Endothelial cell of umbilical vein (primary cell): ENCODE data around the gene PPP1R1B. TPM values are rescaled to one million over a fixed set of nuclear protein-coding genes. Genes with fewer than 3 reads are reported as not detected.

Source experiments
- BruUV-seq: library from RNA; stranded (reverse); fragments of 400-500 nt; replicated peaks from 2 replicates; lab custom pipeline; 2021; lab: Mats Ljungman, UMichigan
- CTCF ChIA-PET: fragments of 300-600, 350-600 bp; sonication (Branson Sonifier 250); formaldehyde crosslinking; loops from one replicate; lab custom pipeline; 2021; ENCODE audit warnings: antibody characterized with exemption, inconsistent platforms; lab: Charles Lee
- POLR2A ChIA-PET: fragments of 300-600, 350-600 bp; sonication (Branson Sonifier 250); formaldehyde crosslinking; loops from one replicate; lab custom pipeline; 2021; ENCODE audit warnings: antibody characterized with exemption, inconsistent platforms; lab: Charles Lee
- DNase-seq: peaks from one replicate; pipeline ENCODE4 v3.0.0-alpha.2; 2011; ENCODE audit warnings: low read depth, low spot score
- FAIRE-seq: peaks from 2 replicates; lab custom pipeline; 2011; peaks lifted over from hg19 to GRCh38; lab: Jason Lieb, UNC
- H2AFZ ChIP-seq: 2 replicates; pipeline ENCODE4 v1.6.0; 2012; ENCODE audit warnings: low read depth, low read length, control low read depth, inconsistent platforms
- H3K27ac ChIP-seq: 2 replicates; pipeline ENCODE4 v1.5.1; 2011; ENCODE audit warnings: low read depth, mild to moderate bottlenecking, control low read depth, low read length, moderate library complexity; ENCODE audit not compliant: insufficient read depth
- H3K27me3 ChIP-seq, 2 experiments: 2 replicates each; pipeline versions ENCODE4 v1.6.0 to v1.6.1; 2011; ENCODE audit warnings: low read length in 2 of 2, mixed read lengths in 1 of 2; ENCODE audit not compliant: control insufficient read depth in 2 of 2, insufficient read depth in 2 of 2
- H3K36me3 ChIP-seq, 2 experiments: 2 replicates in 1 of 2; 3 replicates in 1 of 2; pipeline ENCODE4 v1.5.1; 2011; ENCODE audit warnings: low read length in 2 of 2, mild to moderate bottlenecking in 1 of 2, moderate library complexity in 1 of 2; ENCODE audit not compliant: control insufficient read depth in 2 of 2, insufficient read depth in 2 of 2; ENCODE audit errors: extremely low read depth in 1 of 2
- H3K4me1 ChIP-seq: 3 replicates; pipeline ENCODE4 v1.5.1; 2011; ENCODE audit warnings: mild to moderate bottlenecking, low read length; ENCODE audit not compliant: control insufficient read depth, insufficient read depth; ENCODE audit errors: extremely low read depth
- H3K4me2 ChIP-seq: 2 replicates; pipeline ENCODE4 v1.6.1; 2011; ENCODE audit warnings: low read length, control low read depth, mixed read lengths; ENCODE audit not compliant: insufficient read depth
- H3K4me3 ChIP-seq, 3 experiments: fragments of 200-600 bp in 1 of 3; sonication (generic), shearing (Covaris generic) in 1 of 3; replicated peaks in 1 of 3; 2 replicates each; pipeline ENCODE4 v1.5.1; 2011 to 2016; ENCODE audit warnings: control low read depth in 3 of 3, low read length in 3 of 3, mild to moderate bottlenecking in 2 of 3, inconsistent platforms in 1 of 3, low read depth in 1 of 3, moderate library complexity in 1 of 3; ENCODE audit not compliant: insufficient read depth in 1 of 3
- H3K79me2 ChIP-seq: 2 replicates; pipeline ENCODE4 v1.6.0; 2012; ENCODE audit warnings: low read length, inconsistent platforms; ENCODE audit not compliant: control insufficient read depth, insufficient read depth
- H3K9ac ChIP-seq: replicated peaks from 2 replicates; pipeline ENCODE3; 2011; ENCODE audit warnings: low read length, control low read depth; ENCODE audit not compliant: insufficient read depth; ENCODE audit errors: extremely low read depth
- H3K9me1 ChIP-seq: replicated peaks from 3 replicates; pipeline ENCODE4 v1.6.0; 2011; ENCODE audit warnings: mild to moderate bottlenecking, low read length; ENCODE audit not compliant: control insufficient read depth, insufficient read depth; ENCODE audit errors: extremely low read depth
- H3K9me3 ChIP-seq: replicated peaks from 2 replicates; pipeline ENCODE4 v1.5.1; 2012; ENCODE audit warnings: low read length, inconsistent platforms; ENCODE audit not compliant: control insufficient read depth, insufficient read depth
- H4K20me1 ChIP-seq: replicated peaks from 2 replicates; pipeline ENCODE3; 2011; ENCODE audit warnings: mild to moderate bottlenecking, low read length; ENCODE audit not compliant: control insufficient read depth, insufficient read depth; ENCODE audit errors: extremely low read depth
- CTCF ChIP-seq, 2 donors: IDR thresholded peaks; 1 replicate in 1 of 2; 2 replicates in 1 of 2; pipeline ENCODE4 v1.5.1; 2011; ENCODE audit warnings: low read length in 2 of 2, mild to moderate bottlenecking in 2 of 2, moderate library complexity in 2 of 2, control low read depth in 1 of 2, inconsistent platforms in 1 of 2, low read depth in 1 of 2; ENCODE audit not compliant: insufficient read depth in 1 of 2; ENCODE audit errors: extremely low read depth in 1 of 2
- EZH2 ChIP-seq: IDR thresholded peaks from 2 replicates; pipeline ENCODE4 v1.6.1; 2012; ENCODE audit warnings: borderline replicate concordance, low read depth, mild to moderate bottlenecking, moderate library complexity, low read length, inconsistent platforms; ENCODE audit not compliant: severe bottlenecking
- FOS ChIP-seq: IDR thresholded peaks from 2 replicates; pipeline ENCODE4 v1.6.1; 2011; ENCODE audit warnings: mild to moderate bottlenecking, low read length, moderate library complexity, borderline replicate concordance; ENCODE audit not compliant: insufficient read depth
- GATA2 ChIP-seq: IDR thresholded peaks from 2 replicates; pipeline ENCODE4 v1.7.0; 2011; ENCODE audit warnings: low read depth, mild to moderate bottlenecking, moderate library complexity, mixed read lengths, low read length; ENCODE audit not compliant: insufficient read length, insufficient read depth
- JUN ChIP-seq: IDR thresholded peaks from 2 replicates; pipeline ENCODE4 v1.6.1; 2011; ENCODE audit warnings: borderline replicate concordance, low read depth; ENCODE audit not compliant: insufficient read length, insufficient read depth
- MAX ChIP-seq: IDR thresholded peaks from 2 replicates; pipeline ENCODE4 v1.6.1; 2011; ENCODE audit not compliant: insufficient read depth, insufficient read length
- MYC ChIP-seq: IDR thresholded peaks from one replicate; pipeline ENCODE4 v1.6.1; 2011; ENCODE audit warnings: mild to moderate bottlenecking, low read depth, low read length
- POLR2A ChIP-seq: IDR thresholded peaks from 2 replicates; pipeline ENCODE4 v1.6.1; 2012; ENCODE audit warnings: low read depth, mild to moderate bottlenecking, control low read depth, low read length
- POLR2AphosphoS5 ChIP-seq: IDR thresholded peaks from 2 replicates; pipeline ENCODE4 v1.6.1; 2012; ENCODE audit warnings: low read depth, mild to moderate bottlenecking, control low read depth, low read length, moderate library complexity; ENCODE audit not compliant: insufficient read depth
- dilution Hi-C: fragments of 300-500 bp; cut with MboI; formaldehyde crosslinking; loops from one replicate; pipeline ENCODE4 v1.15.0; 2019; ENCODE audit warnings: low sequenced_read_pairs; ENCODE audit not compliant: extremely low pct_ligation_motif_present
- intact Hi-C: fragments of 100-400 bp; cut with micrococcal nuclease; formaldehyde crosslinking; loops from one replicate; pipeline ENCODE4 v1.10.0; 2022
- polyA plus RNA-seq, 4 experiments: library from polyadenylated mRNA; depleted of rRNA in 3 of 4; stranded (reverse) in 3 of 4; unstranded in 1 of 4; fragments of >200 nt; gene quantifications; 2 replicates each; pipeline versions ENCODE4 v1.2.1 to v1.2.3, GENCODE V29; 2011 to 2012; ENCODE audit warnings: missing spikeins in 1 of 4
- total RNA-seq: library from RNA; stranded (reverse); gene quantifications from 2 replicates; pipeline ENCODE4 v1.2.3, GENCODE V29; 2021

The PPP1R1B gene
- total and polyA plus RNA-seq, 2 donors (not counting 3 experiments of a cell fraction or from before 2014, with no cell fraction given), result not detected

GRCh38 chr17:39639566-39640458 is 13.1 kb downstream of the PPP1R1B start:
- TF ChIP-seq JUN, result no peak
- no peak for TF ChIP-seq CTCF (IDR thresholded peaks at IDR 0.05; ENCODE audit: extremely low read depth in 1 of 2, insufficient read depth in 1 of 2, low read depth in 1 of 2, low read length in 2 of 2)
- no peak for TF ChIP-seq FOS
- TF ChIP-seq POLR2A, result no peak
- no peak for TF ChIP-seq GATA2
- no peak for TF ChIP-seq EZH2
- TF ChIP-seq MYC, result no peak
- no peak for TF ChIP-seq POLR2AphosphoS5
- TF ChIP-seq MAX, result no peak
- ChIA-PET POLR2A (no interaction called here), CTCF (interaction anchor here (1.1 to 5.2 kb wide), 5 partner anchors 14 to 92 kb away, joined by 3 to 25 read pairs (median 5); no protein-coding TSS in a partner anchor)
- Histone ChIP-seq H3K36me3 (no peaks in the 10 kb centered on the region), H3K9me3 (no peaks in the 10 kb centered on the region), H3K4me2 (no peak overlapping the region), H2AFZ (no peak overlapping the region), H3K4me1 (peaks cover 22% of the 10 kb centered on the region), H3K79me2 (peaks cover 23% of the 10 kb centered on the region), H3K27me3 (no peaks in the 10 kb centered on the region), H3K4me3 (no peak overlapping the region), H3K27ac (no peak overlapping the region), H3K9me1 (no peaks in the 10 kb centered on the region), H3K9ac (no peak overlapping the region), H4K20me1 (no peaks in the 10 kb centered on the region)
- FAIRE-seq (no peak), DNase-seq (no peak)
- dilution Hi-C loops (loop anchor here (10.0 kb wide), 1 partner anchor 105 kb away; no protein-coding TSS in a partner anchor), intact Hi-C loops (loop anchor here (5.0 kb wide), 1 partner anchor 112 kb away; no protein-coding TSS in a partner anchor)
- BruUV-seq, result no TSS peak
